A204.1 (cell line): Measurements from ENCODE around the gene SETBP1.

Source experiments
- FAIRE-seq: peaks from 2 replicates; lab custom pipeline; 2012; peaks lifted over from hg19 to GRCh38; lab: Jason Lieb, UNC

SETBP1 gene

DNA sequence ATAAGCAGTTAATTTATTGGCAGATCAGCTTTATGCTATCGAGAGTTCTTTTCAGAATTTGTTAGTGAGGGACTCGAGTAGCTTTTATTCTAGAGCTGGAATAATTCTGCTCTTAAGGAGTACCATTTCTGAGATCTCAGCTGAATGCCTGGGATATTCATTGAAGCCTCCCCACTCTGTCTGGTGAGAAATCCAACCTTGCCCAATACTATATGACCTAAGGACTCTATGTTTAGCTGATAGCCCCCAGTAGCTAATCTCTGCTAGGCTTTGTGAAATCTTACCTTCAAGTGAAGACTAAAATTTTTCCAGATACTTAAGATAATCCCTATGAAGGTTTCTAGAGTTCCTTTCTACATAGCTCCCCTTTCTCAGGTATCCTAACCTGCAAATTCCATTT, 261.4 kb downstream of the SETBP1 start:
- FAIRE-seq = no peak

DNA sequence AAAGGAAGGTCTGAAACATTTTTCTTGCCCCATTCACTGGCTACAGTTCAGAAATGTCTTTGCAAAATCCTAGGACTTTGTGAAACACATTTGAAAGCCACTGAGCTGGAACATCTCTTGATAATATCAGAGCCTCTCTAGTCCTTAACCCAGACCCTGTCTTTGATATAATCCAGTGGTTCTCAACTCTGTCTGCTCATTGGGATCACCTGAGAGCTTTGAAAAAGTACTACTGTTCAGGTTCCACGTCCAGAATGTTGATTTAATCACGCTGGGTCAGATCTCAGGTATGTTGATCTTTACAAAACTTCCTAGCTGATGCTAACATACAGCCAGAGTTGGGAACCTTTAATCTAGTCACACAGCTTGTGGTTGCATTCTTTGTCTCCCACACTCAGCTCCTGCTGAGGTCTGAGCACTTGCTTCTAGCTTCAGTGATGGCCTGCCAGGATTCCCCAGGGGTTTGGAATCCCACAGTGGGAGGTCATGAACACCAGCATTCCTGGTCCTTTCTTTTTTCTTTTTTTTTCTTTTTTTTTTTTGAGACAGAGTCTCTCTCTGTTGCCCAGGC, 262.7 kb downstream of the SETBP1 start:
- no peak for FAIRE-seq

DNA sequence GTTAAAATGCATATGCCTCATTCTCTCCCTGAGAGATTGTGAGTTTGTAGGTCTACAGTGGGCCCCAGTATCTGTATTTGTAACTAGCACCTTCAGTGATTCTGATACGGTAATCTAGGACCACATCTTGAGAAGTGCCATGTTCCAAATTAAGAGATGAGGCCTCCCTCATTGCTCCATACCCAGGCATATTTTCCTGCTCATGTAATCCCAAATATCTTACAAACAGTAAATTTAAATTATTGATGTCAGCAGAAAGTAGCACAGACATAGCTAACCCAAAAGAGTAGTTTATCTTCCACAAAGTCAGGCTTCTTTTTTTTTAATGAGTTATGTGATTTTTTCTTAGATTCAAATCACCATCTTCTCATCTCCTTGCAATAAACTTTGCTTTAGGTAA, 263.8 kb downstream of the SETBP1 start:
- no peak for FAIRE-seq

DNA sequence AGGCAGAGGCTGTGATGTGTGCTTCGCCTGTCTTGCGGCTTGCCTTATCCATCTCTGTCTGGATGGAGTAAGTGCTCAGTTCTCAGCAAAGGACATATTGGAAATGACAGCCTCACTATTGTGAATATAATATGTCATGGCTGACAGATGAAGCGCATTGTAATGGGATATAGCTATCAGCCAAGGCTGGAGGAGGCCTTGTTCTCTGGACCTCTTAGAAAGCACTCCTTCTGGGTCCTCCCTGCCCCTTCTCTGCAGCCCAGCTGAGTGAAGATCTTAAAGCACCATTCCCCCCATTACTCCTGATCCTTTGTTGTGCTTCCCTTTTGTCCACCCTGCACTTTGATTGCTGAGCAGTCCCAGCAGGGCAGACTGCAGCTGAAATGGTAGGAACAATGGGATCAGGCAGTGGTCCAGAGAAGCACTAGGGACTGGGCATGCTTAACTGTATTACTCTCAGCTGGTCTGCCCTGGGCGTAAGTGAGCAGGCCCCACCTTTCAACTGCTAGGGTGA, 265.3 kb downstream of the SETBP1 start:
- FAIRE-seq = no peak

DNA sequence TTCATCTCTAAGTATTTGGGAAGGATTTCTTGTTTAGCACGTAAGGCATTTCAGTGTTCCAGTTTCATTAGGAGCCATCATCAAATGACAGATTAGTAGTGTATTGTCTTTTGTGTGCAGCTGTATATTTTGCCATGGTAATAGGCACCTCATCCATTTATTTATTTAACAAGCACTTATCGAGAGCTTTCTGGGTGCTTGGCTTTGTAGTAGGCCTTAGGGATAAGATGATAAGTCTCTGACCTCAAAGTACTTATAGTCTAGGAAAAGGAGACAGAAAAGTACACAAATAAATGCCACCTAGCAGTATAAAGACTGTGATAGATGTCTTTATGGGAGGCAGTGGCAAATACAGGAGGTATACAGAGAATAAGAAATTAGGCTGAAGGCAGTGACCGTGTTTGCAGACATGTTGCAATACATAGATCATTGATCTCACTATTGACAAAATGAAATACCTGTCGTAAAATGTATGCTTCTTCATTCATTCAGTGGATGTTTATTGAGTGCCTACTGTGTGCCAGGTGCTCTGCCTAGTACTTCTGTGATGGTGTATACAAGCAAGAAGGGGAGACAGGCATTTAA, 265.9 kb downstream of the SETBP1 start:
- FAIRE-seq = no peak

DNA sequence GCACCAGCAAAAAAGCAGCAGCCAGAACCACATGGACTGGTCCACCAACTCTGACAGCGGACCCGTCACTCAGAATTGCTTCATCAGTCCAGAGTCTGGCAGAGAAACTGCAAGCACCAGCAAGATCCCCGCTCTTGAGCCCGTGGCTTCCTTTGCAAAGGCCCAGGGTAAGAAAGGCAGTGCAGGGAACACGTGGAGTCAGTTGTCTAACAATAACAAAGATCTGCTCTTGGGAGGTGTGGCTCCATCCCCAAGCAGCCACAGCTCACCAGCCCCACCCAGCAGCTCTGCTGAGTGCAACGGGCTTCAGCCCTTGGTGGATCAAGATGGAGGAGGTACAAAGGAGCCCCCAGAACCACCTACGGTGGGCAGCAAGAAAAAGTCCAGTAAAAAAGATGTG, 269.3 kb downstream of the SETBP1 start:
- FAIRE-seq = no peak

DNA sequence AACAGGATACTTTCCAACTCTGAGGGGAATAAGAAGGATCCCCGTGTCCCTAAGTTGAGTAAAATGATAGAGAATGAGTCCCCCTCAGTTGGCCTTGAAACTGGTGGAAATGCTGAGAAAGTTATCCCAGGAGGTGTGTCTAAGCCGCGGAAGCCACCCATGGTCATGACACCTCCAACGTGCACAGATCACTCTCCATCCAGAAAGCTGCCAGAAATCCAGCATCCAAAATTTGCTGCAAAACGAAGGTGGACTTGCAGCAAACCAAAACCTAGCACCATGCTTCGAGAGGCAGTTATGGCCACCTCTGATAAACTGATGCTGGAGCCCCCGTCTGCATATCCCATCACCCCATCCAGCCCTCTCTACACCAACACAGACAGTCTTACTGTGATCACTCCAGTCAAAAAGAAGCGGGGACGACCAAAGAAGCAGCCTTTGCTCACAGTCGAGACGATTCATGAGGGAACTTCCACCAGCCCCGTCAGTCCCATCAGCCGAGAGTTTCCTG, 270.1 kb downstream of the SETBP1 start:
- FAIRE-seq = no peak

DNA sequence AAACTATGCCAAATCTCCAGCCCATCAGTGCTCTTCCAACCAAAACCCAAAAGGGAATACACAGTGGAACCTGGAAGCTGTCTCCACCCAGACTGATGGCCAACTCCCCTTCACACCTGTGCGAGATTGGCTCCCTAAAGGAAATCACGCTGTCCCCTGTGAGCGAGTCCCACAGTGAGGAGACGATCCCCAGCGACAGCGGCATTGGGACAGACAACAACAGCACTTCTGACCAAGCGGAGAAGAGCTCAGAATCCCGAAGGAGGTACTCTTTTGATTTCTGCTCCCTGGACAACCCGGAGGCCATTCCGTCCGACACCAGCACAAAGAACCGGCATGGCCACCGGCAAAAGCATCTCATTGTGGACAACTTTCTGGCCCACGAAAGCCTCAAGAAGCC, 271.1 kb downstream of the SETBP1 start:
- FAIRE-seq = no peak

DNA sequence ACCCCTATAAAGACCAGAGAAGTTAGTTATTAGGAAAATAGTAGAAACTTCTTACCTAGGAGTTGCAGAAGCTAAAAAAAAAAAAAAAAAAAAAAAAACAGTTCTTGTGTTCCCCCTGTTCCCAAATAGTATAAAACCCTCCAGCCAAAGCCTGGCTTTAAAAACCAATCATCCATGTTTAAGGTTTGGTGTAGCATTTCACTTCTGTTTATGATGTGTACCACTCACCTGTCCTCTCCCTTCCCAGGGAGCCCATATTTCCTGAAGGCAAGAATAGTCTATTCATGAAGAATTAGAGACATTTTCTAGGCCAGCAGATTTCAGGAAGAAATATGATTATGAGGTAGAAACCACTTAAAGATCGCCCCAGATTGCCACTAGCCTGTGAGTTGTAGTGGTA, 273.6 kb downstream of the SETBP1 start:
- FAIRE-seq = no peak

DNA sequence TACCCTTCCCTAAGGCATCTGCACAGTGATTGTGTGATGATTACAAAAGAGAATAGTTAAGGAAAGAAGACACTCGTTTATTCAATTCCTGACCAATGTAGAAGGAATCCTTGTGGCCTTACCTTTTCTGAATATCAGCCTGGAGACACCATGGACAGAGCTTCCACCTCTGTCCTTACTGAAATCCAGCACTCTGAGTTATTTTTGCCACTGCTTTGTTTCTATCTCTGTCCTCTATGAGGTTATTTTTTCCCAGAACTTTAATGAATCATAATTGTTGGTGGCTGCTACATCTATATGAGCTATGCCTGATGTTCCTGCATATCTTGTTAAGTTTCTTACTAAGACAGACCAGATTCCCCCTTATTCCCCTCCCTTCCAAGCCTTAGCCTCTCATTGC, 275.1 kb downstream of the SETBP1 start:
- no peak for FAIRE-seq

DNA sequence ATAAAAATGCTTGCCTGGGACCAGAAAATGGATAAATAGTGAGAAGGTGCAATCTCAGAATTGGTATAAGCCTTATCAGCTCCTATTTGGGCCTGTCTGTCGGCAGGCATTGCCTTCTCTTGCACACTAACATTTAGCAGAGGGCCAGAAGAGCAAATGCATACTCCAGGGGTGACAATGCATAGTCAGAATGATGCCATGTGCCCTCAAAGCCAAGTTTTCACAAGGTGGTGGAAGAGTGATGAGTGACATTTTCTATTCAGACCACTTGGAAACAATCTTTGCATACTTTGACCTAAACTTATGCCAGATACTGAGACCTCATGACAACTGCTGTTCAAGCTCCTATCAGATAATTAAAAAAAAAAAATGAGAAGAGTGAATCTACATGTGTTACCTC, 276.3 kb downstream of the SETBP1 start:
- no peak for FAIRE-seq

DNA sequence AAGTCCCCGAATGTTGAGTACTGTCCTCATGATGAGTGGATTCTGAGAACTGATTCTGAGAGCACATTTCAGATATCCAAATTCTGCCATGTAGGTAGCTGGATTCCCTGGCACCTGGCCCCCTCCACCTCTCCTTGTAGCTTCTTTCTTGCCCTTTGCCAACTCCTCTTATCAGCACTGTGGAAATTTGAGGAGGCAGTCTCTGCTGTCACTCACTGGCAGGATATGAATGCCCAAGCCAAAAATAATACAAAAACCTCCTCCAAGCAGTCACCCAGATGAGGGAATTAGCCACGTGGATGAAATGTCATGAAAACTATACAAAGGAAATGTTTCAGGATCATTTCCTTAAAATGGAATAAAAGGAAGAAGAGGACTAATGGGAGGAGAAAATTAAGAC, 276.8 kb downstream of the SETBP1 start:
- no peak for FAIRE-seq

DNA sequence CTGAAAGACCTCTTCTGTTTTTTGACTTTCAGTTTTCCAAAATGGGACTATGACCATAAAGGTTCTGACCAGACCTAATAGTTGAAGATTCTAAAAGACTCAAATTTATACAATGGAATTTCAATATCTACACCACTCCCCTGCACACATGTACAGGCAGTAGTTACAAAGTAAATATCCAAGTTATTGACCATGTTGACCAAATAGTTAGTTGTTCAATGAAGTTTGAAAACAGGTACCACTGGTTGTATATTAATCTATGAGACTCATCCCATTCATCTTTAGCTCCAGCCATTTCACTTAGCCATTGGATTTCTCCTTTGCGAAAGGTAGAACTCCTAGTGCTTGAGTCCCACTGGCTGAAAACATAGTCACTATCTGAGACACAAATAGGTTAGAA, 277.4 kb downstream of the SETBP1 start:
- FAIRE-seq = no peak

DNA sequence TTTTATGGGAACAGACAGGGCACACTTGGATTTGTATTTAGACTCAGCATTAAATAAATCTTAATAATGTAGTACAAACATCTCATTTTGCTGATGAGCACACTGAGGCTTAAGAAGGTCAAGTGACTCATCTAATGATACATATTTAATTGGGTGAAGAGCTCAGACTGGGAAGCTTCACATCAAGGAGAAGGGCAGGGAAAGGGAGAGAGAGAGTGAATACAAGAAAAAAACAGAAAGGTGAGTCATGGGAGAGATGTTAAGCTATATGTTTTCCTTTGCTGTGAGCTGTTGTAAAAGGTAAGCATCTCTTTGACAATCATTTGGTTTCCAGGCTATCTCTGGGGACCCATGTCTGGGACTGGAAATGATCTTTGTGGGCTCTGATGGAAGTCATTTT, 277.8 kb downstream of the SETBP1 start:
- FAIRE-seq = no peak

DNA sequence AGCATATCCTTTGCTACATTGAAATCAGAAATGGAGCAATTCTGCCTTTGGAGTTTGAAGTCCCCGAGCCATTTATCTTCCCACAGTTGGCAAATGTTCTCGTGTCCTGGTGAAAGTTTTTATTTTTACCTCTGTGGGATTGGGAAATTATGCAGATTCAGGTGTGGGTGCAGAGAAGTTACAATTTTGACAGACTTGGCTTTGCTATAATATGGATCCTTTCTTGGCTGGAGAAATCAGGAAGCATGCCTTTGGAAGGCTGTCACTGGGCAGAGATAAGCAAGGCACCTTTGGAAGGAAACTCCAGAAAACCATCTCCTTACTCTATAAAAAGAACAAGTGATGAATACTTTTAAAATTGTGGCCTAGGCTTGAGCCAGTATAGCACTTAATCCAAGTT, 278.3 kb downstream of the SETBP1 start:
- FAIRE-seq = no peak

DNA sequence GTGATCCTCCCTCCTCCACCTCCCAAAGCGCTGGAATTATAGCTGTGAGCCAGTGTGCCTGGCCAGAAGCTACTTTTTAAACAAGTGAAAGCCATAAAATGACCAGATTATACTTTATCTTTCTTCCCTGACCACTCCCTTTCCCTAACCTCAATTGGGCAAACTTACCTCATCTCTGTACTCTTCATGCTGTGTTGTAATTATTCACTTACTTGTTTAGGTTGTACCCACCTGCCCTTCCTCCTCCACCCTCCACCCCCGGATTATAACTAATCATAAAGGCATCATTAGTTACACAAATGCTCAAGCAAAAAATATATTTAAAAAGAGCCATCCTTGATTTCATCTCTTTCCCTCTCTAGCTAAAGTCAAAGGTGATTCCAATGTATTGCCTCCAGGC, 279.9 kb downstream of the SETBP1 start:
- FAIRE-seq = no peak

DNA sequence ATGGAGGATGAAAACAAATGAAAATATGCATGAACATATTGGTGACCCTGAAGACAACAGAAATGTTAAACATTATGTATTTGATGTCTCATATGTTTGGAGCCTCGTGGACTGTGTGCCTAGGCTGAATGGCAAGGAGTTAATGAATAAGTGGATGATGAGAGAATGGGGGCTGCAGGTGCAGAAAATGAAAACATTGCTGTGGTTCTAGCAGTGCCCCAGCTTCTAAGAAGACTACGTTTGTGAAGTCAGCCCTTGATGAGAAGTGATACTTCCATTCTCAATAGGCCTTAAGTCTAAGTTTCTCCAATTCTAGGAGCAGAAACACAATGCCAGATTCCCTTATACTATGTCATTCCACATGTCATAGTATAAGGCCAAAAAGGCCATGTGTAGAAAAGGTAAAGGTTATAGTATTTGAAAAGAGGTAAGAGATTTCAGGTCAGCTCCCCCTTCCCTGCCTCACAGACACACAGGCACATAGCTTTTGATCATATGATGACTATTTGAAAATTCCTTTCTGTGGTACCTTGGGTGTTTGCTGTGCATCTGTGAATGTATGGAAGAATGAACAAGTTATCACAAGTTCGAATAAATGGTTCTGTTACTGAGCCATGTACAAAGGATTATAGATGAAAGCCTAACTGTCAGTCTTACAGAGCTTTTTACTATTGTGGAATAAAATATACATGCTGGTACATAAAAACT, 280.8 kb downstream of the SETBP1 start:
- FAIRE-seq = no peak

DNA sequence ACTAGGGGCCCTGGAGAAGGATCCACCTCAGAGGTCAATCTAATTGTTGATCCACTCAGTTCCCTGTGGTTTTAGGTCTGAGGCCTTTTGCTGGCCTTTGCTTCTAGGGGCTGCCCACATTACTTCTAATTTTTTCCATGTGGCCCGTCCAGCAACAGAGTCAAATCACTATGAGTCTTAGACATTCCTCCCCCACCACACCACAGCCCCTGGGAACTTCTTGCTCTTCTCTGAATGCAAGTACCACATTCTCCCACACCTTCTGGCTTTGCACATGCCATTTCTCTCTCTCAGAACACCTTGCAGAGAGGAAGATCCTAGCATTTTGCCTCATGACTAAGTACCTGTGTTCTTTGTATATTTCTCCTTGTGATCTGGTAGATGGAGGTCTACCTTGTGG, 286.9 kb downstream of the SETBP1 start:
- no peak for FAIRE-seq

DNA sequence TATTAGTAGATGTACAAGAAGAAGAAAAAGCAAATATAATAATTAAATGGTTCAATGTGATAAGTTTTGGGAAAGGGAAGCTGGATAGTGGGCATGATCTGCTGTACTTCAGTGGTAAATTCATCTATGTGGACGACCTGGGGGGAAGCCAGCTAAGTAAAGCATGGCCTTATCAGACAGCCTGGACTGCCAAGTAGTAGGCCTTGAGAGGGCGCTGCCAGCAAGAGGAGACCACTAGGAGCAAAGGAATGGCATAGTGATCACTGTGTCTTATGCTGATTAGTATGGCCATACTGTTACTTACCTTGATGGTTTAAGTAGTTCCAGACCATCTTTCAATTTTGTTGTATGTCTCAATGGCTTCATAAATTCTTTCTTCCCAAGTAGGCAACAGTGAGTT, 287.6 kb downstream of the SETBP1 start:
- FAIRE-seq = no peak

DNA sequence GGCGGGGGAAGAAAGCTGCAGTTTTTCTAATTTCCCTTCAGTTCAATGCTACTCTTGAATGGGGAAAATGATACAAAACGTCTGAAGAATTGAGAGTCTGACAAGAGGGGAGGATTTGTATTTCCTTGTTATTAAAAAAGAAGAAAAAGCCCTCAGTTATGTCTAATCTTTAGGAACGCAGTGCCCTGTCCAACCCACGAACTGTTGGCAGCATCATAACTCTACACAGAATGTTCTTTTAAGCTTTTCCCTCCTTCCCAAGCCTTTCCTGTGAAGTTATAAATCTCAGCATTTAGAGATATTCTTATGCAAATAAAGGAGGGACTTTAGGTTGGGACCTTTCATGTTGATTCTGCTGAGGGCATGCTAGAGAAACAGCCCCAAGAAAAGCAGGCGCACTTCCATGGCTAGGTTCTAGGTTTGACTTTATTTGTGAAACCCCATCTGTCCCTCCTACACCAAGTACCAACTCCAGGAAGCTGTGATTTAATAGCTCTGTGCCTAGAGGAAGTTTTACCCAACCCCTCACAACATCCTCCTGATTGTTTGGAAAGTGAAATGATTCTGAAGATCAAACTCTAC, 288.6 kb downstream of the SETBP1 start:
- no peak for FAIRE-seq

DNA sequence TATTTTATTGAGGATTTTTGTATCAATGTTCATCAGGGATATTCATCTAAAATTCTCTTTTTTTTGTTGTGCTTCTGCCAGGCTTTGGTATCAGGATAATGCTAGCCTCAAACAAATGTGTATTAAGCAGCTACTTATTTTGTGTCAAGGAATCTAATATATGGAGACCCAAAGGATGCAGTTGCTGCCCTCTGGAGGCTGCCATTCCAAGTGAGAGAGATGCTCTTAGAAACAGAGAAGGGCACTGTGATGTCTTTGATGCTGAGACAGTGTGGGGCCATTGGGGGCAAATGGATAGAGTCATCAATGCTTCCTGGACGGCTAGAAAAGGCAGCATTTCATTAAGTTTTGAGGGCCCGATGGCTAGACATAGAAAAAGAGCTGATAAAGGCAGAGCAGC, 292.6 kb downstream of the SETBP1 start:
- no peak for FAIRE-seq

DNA sequence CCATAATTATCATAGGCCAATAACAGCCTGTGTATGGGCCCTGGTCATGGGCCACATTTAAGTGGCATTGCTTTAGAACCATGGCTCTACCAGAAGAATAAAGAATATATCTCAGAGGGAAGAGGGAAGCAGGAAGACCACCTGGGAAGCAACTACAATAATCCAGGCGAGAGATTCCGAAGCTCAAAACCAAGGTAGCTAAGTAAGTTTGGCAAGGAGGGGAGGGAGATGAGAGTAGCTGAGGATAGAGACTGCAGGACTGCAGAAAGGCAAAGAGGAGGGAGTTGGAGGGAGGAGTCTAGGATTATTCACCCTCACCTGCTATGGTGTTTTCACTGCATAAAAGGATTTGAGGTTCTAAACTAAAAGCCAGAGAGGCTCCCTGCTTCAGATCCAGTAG, 293.5 kb downstream of the SETBP1 start:
- FAIRE-seq = no peak

DNA sequence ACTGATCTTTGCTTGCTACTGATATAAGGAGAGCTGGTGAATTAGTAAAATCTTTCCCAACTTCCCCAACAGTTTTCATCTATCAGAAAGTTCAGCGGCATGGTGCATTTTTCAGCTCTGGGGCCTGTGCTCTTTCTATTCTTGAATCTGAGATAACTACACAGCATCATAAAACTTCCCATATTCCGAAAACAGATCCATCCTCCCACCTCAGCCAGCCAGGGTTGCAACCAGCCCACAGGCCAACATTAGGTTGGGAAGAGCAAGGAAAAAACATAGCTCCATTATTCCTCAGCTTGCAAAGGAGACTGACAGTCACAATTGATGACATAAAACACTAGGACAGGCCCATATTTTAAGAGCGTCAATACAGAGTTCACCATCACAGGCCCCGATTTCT, 297.2 kb downstream of the SETBP1 start:
- no peak for FAIRE-seq
